SK-N-SH (cell line): ENCODE data around the gene PCDH1. TPM values are rescaled to one million over a fixed set of nuclear protein-coding genes. Genes with fewer than 3 reads are reported as not detected.

Experiments
- CTCF ChIA-PET: fragments of 300-600, 350-600 bp; formaldehyde crosslinking; extraction: SDS; loops from one replicate; lab custom pipeline; 2021; lab: Yijun Ruan, JAX
- POLR2A ChIA-PET: fragments of 350-600 bp; sonication (Branson Sonifier 250); formaldehyde crosslinking; extraction: SDS; loops from one replicate; lab custom pipeline; 2020; ENCODE audit warnings: antibody characterized with exemption, inconsistent platforms; lab: Yijun Ruan, JAX
- DNase-seq: peaks from one replicate; pipeline ENCODE4 v3.0.0; 2012
- H2AFZ ChIP-seq: fragments of 200-600 bp; sonication (generic); 2 replicates; pipeline ENCODE4 v1.8.1; 2016; ENCODE audit warnings: antibody characterized with exemption, mild to moderate bottlenecking, low read depth
- H3F3A ChIP-seq: fragments of 200-600 bp; sonication (generic); replicated peaks from 2 replicates; pipeline ENCODE3; 2016; ENCODE audit warnings: antibody characterized with exemption, mild to moderate bottlenecking; ENCODE audit not compliant: insufficient read depth
- H3K27ac ChIP-seq, 2 experiments: fragments of 200-500 bp in 1 of 2; fragments of 200-600 bp in 1 of 2; sonication (Bioruptor generic) in 1 of 2; sonication (generic), shearing (Covaris generic) in 1 of 2; 2 replicates each; pipeline versions ENCODE4 v1.5.1 to v1.6.1; 2014 to 2016; ENCODE audit warnings: low read depth in 2 of 2, inconsistent platforms in 1 of 2, low read length in 1 of 2, mild to moderate bottlenecking in 1 of 2, mixed read lengths in 1 of 2
- H3K27me3 ChIP-seq: fragments of 200-600 bp; sonication (generic), shearing (Covaris generic); 2 replicates; pipeline ENCODE4 v1.6.1; 2016; ENCODE audit warnings: mixed run types; ENCODE audit not compliant: insufficient read depth
- H3K36me3 ChIP-seq, 2 experiments: fragments of 200-500 bp in 1 of 2; fragments of 200-600 bp in 1 of 2; sonication (Bioruptor generic) in 1 of 2; sonication (generic) in 1 of 2; replicated peaks in 1 of 2; 2 replicates each; pipeline versions ENCODE3 to v1.5.1; 2014 to 2016; ENCODE audit warnings: low read length in 1 of 2, mild to moderate bottlenecking in 1 of 2; ENCODE audit not compliant: insufficient read depth in 2 of 2, control insufficient read depth in 1 of 2
- H3K4me1 ChIP-seq, 2 experiments: fragments of 200-500 bp in 1 of 2; fragments of 200-600 bp in 1 of 2; sonication (Bioruptor generic) in 1 of 2; sonication (generic), shearing (Covaris generic) in 1 of 2; 2 replicates each; pipeline versions ENCODE4 v1.5.1 to v1.6.1; 2014 to 2016; ENCODE audit warnings: low read depth in 1 of 2, low read length in 1 of 2, mixed run types in 1 of 2; ENCODE audit not compliant: insufficient read depth in 2 of 2, control insufficient read depth in 1 of 2
- H3K4me2 ChIP-seq: fragments of 200-600 bp; sonication (generic), shearing (Covaris generic); 2 replicates; pipeline ENCODE4 v1.6.1; 2017; ENCODE audit warnings: mixed run types
- H3K4me3 ChIP-seq, 2 experiments: fragments of 200-500 bp in 1 of 2; fragments of 200-600 bp in 1 of 2; sonication (Bioruptor generic) in 1 of 2; sonication (generic), shearing (Covaris generic) in 1 of 2; 2 replicates each; pipeline versions ENCODE4 v1.5.1 to v1.8.1; 2014 to 2016; ENCODE audit warnings: low read depth in 2 of 2, inconsistent platforms in 1 of 2, low read length in 1 of 2, mild to moderate bottlenecking in 1 of 2, mixed read lengths in 1 of 2, moderate library complexity in 1 of 2
- H3K79me2 ChIP-seq: fragments of 200-600 bp; sonication (generic); 2 replicates; pipeline ENCODE4 v1.8.1; 2017; ENCODE audit warnings: mild to moderate bottlenecking; ENCODE audit not compliant: insufficient read depth
- H3K9ac ChIP-seq: fragments of 200-600 bp; sonication (generic); 2 replicates; pipeline ENCODE4 v1.6.1; 2017; ENCODE audit warnings: mixed run types
- H3K9me2 ChIP-seq: fragments of 200-600 bp; sonication (generic); 2 replicates; pipeline ENCODE4 v1.6.1; 2017; ENCODE audit warnings: mixed run types
- H3K9me3 ChIP-seq: fragments of 200-600 bp; sonication (generic); 2 replicates; pipeline ENCODE4 v1.6.1; 2017; ENCODE audit warnings: mixed run types, mild to moderate bottlenecking, moderate library complexity
- H4K20me1 ChIP-seq: fragments of 200-600 bp; sonication (generic); 2 replicates; pipeline ENCODE4 v1.6.1; 2017; ENCODE audit warnings: mild to moderate bottlenecking, mixed run types; ENCODE audit not compliant: insufficient read depth
- FOSL2 ChIP-seq: IDR thresholded peaks from 2 replicates; pipeline ENCODE4 v1.4.0; 2012; ENCODE audit warnings: low read depth, mild to moderate bottlenecking, moderate library complexity, borderline replicate concordance
- FOXJ3 ChIP-seq: sonication (generic); formaldehyde crosslinking; IDR thresholded peaks from 2 replicates; pipeline ENCODE4 v1.5.1; 2020; ENCODE audit warnings: mild to moderate bottlenecking, missing genetic modification reagents
- FOXM1 ChIP-seq: IDR thresholded peaks from 2 replicates; pipeline ENCODE4 v1.4.0; 2012; ENCODE audit warnings: low read depth, mild to moderate bottlenecking
- GABPA ChIP-seq: IDR thresholded peaks from 2 replicates; pipeline ENCODE4 v1.4.0; 2012; ENCODE audit warnings: low read depth, mild to moderate bottlenecking
- GATA2 ChIP-seq: sonication (generic); formaldehyde crosslinking; IDR thresholded peaks from 2 replicates; pipeline ENCODE4 v1.5.0; 2020; ENCODE audit warnings: mild to moderate bottlenecking, missing genetic modification reagents
- IRF3 ChIP-seq: fragments of 150-350 bp; IDR thresholded peaks from 2 replicates; pipeline ENCODE4 v1.6.1; 2016; ENCODE audit warnings: mild to moderate bottlenecking, low read depth, low read length
- JUND ChIP-seq: IDR thresholded peaks from 2 replicates; pipeline ENCODE4 v1.4.0; 2012
- MAX ChIP-seq: IDR thresholded peaks from 2 replicates; pipeline ENCODE4 v1.4.0; 2012; ENCODE audit warnings: low read depth
- NRF1 ChIP-seq: IDR thresholded peaks from 2 replicates; pipeline ENCODE4 v1.6.1; 2012; ENCODE audit warnings: low read depth, mild to moderate bottlenecking, low read length
- PBX3 ChIP-seq: IDR thresholded peaks from 2 replicates; pipeline ENCODE4; 2012
- POLR2AphosphoS5 ChIP-seq: IDR thresholded peaks from 2 replicates; pipeline ENCODE4 v1.6.1; 2012; ENCODE audit warnings: low read depth, low read length
- RAD21 ChIP-seq: IDR thresholded peaks from 2 replicates; pipeline ENCODE4 v1.6.1; 2012; ENCODE audit warnings: mild to moderate bottlenecking, low read length
- RXRA ChIP-seq: IDR thresholded peaks from 2 replicates; pipeline ENCODE4 v1.4.0; 2012; ENCODE audit warnings: low read depth, mild to moderate bottlenecking, borderline replicate concordance
- SIN3A ChIP-seq: IDR thresholded peaks from 2 replicates; pipeline ENCODE4 v1.6.1; 2012; ENCODE audit warnings: low read depth, mild to moderate bottlenecking, low read length, moderate library complexity, borderline replicate concordance
- TAF1 ChIP-seq: IDR thresholded peaks from 2 replicates; pipeline ENCODE4 v1.6.1; 2012; ENCODE audit warnings: low read depth, mild to moderate bottlenecking, low read length, moderate library complexity, borderline replicate concordance
- TCF12 ChIP-seq: IDR thresholded peaks from 2 replicates; pipeline ENCODE4 v1.4.0; 2012
- TEAD4 ChIP-seq: IDR thresholded peaks from 2 replicates; pipeline ENCODE4 v1.4.0; 2012; ENCODE audit warnings: mild to moderate bottlenecking, borderline replicate concordance; ENCODE audit not compliant: insufficient read depth
- USF2 ChIP-seq: fragments of 150-350 bp; IDR thresholded peaks from 2 replicates; pipeline ENCODE4 v1.6.1; 2017; ENCODE audit warnings: antibody characterized with exemption, low read length, low read depth, borderline replicate concordance
- ZBTB33 ChIP-seq: IDR thresholded peaks from 2 replicates; pipeline ENCODE4 v1.4.0; 2012; ENCODE audit warnings: low read depth, borderline replicate concordance
- WGBS: methylation state at CpG from one replicate; pipeline ENCODE4 v1.1.6; 2017; ENCODE audit warnings: low lambda C conversion rate; 5-methylcytosine and 5-hydroxymethylcytosine counted together
- polyA plus RNA-seq, 3 experiments: library from polyadenylated mRNA; depleted of rRNA; stranded (reverse); fragments of >200 nt; gene quantifications; 2 replicates each; pipeline ENCODE4 v1.2.3, GENCODE V29; 2012

Gene PCDH1
- polyA plus RNA-seq, 1 of the 3 experiments (the other 2 are of a cell fraction): 0.08 TPM

GRCh38 chr5:141828162-141828561 is 50.0 kb downstream of the PCDH1 start:
- Histone ChIP-seq H3K9ac (no peak overlapping the region), H3F3A (no peaks in the 10 kb centered on the region)

More at GRCh38 chr5:141828162-141828561, 50.0 kb downstream of the PCDH1 start:
- H3K27ac ChIP-seq: no peak overlapping the region
- ChIA-PET POLR2A (no interaction called here), CTCF (interaction anchor here (0.8 to 20.2 kb wide), 6 partner anchors 12 to 133 kb away, joined by 3 to 447 read pairs (median 4); partner anchors contain the start of gene PCDH1)
- H3K4me1 ChIP-seq: peaks cover 0 to 40% of the 10 kb centered on the region in 2 experiments; a peak in 1 of 4 replicates
- H3K9me2 ChIP-seq: no peaks in the 10 kb centered on the region
- no peak for DNase-seq
- no peaks in the 10 kb centered on the region for H4K20me1 ChIP-seq
- H3K79me2 ChIP-seq: no peaks in the 10 kb centered on the region
- no peak overlapping the region for H3K4me3 ChIP-seq
- no peak overlapping the region for H2AFZ ChIP-seq
- H3K36me3 ChIP-seq: no peaks in the 10 kb centered on the region
- no peaks in the 10 kb centered on the region for H3K9me3 ChIP-seq
- WGBS: 59% methylated on average over 4 of the region's 4 CpGs
- peaks cover 7% of the 10 kb centered on the region for H3K27me3 ChIP-seq
- H3K4me2 ChIP-seq: no peak overlapping the region
- TF ChIP-seq GATA2 (CRISPR knock-in tag) (no peak), TEAD4 (no peak), TAF1 (no peak), ZBTB33 (no peak), FOXM1 (no peak), NRF1 (no peak), JUND (no peak), FOSL2 (no peak), RAD21 (no peak), IRF3 (no peak), TCF12 (no peak), SIN3A (no peak), MAX (no peak), FOXJ3 (CRISPR knock-in tag) (no peak), POLR2AphosphoS5 (no peak), PBX3 (no peak), RXRA (no peak), GABPA (no peak), USF2 (no peak)
